Right atrium auricular region (tissue), 2 donors: Measurements from ENCODE around the gene SNX11. TPM values are rescaled to one million over a fixed set of nuclear protein-coding genes. Genes with fewer than 3 reads are reported as not detected.

Experiments
- DNase-seq: peaks from one replicate; pipeline ENCODE4 v3.0.0-alpha.2; 2019; ENCODE audit warnings: low spot score
- H3K27ac ChIP-seq, 2 donors: fragments of 200-600 bp; sonication (generic); 1 replicate in 1 of 2; 2 replicates in 1 of 2; pipeline ENCODE4 v1.5.1; 2016 to 2019
- H3K27me3 ChIP-seq, 2 donors: fragments of 200-600 bp; sonication (generic); one replicate each; pipeline versions ENCODE4 v1.5.1 to v1.6.0; 2017 to 2019
- H3K36me3 ChIP-seq: fragments of 200-600 bp; sonication (generic); one replicate; pipeline ENCODE4 v1.5.1; 2016
- H3K4me1 ChIP-seq, 2 donors: fragments of 200-600 bp; sonication (generic); one replicate each; pipeline versions ENCODE4 v1.5.1 to v1.6.0; 2017 to 2019
- H3K4me3 ChIP-seq, 2 donors: fragments of 200-600 bp; sonication (generic); 1 replicate in 1 of 2; 2 replicates in 1 of 2; pipeline ENCODE4 v1.5.1; 2017 to 2019; ENCODE audit warnings: mild to moderate bottlenecking in 1 of 2, moderate library complexity in 1 of 2
- H3K9me3 ChIP-seq, 2 donors: fragments of 200-600 bp; sonication (generic); one replicate each; pipeline ENCODE4 v1.5.1; 2019
- total RNA-seq, 2 donors: library from RNA; depleted of rRNA; stranded (reverse); fragments of >200 nt; gene quantifications; one replicate each; pipeline ENCODE4 v1.1.0, GENCODE V29; 2016
- TF ChIP-seq, protein P1 (sequence below), 2 donors: fragments of 200-600 bp; sonication (generic); IDR thresholded peaks; one replicate each; pipeline ENCODE4 v1.5.1; 2019; ENCODE audit warnings: antibody characterized with exemption in 2 of 2

SNX11 gene
- total RNA-seq, 2 donors from 2014 or later = 5.4 to 9.3 TPM

DNA sequence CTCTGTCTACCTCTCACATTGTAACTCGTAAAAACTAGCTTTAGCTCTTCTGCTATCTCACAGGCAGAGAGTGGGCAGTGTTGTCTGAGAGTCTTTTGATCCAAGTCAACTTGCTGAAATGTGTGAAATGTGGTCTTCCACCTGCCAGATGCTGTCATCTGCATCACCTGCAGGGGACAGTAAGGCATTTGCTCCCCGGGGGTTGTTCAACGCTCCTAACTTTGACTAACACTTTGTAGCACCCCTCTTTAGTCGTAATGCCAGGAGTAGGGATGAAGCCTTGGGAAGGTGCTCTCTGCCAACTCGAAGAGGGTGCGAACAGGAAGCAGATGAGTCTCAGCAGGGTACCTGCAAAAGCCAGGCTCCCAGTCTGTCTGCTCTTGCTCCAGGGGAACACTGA, 36.1 kb downstream of the SNX11 start:
- no peak overlapping the region for H3K27ac ChIP-seq
- DNase-seq = no peak
- no peaks in the 10 kb centered on the region for H3K36me3 ChIP-seq
- H3K27me3 ChIP-seq = no peaks in the 10 kb centered on the region
- TF ChIP-seq, protein P1, sequence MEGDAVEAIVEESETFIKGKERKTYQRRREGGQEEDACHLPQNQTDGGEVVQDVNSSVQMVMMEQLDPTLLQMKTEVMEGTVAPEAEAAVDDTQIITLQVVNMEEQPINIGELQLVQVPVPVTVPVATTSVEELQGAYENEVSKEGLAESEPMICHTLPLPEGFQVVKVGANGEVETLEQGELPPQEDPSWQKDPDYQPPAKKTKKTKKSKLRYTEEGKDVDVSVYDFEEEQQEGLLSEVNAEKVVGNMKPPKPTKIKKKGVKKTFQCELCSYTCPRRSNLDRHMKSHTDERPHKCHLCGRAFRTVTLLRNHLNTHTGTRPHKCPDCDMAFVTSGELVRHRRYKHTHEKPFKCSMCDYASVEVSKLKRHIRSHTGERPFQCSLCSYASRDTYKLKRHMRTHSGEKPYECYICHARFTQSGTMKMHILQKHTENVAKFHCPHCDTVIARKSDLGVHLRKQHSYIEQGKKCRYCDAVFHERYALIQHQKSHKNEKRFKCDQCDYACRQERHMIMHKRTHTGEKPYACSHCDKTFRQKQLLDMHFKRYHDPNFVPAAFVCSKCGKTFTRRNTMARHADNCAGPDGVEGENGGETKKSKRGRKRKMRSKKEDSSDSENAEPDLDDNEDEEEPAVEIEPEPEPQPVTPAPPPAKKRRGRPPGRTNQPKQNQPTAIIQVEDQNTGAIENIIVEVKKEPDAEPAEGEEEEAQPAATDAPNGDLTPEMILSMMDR (IDR thresholded peaks at IDR 0.05) = no peak
- H3K4me1 ChIP-seq = no peaks in the 10 kb centered on the region
- H3K9me3 ChIP-seq = no peaks in the 10 kb centered on the region
- H3K4me3 ChIP-seq = no peak overlapping the region

DNA sequence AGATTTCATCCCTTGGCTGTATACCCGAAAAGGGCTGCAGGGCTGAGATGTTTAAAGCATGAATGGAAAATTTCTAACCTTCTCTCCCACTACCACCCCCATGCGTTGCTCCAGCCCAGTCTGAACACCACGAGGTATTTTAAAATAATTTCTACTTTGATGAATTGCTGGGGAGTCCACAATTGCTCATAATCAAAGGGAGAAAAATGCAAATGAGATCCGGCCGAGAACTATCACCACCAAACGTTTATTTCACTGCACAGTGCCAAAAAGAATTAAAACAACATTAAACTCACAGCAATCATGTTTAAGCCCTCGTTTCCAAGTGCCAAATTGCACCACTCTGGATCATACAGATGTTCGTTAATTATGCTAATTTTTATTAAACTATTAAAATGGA, 36.7 kb downstream of the SNX11 start:
- no peak overlapping the region for H3K4me3 ChIP-seq
- TF ChIP-seq, protein P1 (IDR thresholded peaks at IDR 0.05) = no peak

DNA sequence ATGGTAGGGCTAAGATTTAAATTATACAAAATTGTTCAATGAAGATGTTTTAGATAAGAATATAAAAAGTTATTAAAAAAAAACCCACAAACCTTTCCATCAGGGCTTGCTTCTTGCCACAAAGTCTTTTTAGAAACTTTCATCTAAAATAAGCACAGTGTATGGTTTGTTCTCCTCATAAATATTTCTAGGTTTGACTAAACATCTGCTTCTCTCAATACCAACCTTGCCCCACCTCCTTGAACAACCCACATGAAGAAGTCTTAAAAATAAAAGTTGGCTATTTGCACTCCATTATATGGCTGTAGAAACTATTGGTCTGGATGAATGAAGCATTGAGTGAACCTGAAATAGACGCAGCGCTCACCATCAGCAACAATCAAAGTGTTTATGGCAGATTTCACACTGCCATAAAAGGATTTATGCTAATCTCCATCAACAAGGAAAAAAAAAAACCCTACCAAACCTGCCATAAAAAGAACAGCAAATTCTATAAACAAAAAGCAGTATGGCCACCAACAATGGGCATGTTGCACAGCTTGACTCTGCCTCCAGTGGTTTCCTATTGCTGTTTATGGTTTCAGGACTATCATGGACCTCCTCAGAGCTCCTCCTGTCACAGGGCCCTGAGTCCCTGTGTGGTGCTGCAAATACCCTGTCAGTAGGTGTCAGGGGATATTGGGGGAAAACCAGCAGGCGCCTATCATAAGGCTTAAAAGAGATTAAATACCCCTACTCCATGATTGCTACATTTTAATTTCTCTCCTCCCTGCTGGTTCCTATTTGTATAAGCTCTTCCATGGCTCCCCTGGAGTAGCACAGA, 37.6 kb downstream of the SNX11 start:
- Histone ChIP-seq H3K4me1 (no peaks in the 10 kb centered on the region), H3K27me3 (no peaks in the 10 kb centered on the region), H3K4me3 (no peak overlapping the region), H3K9me3 (no peaks in the 10 kb centered on the region), H3K36me3 (no peaks in the 10 kb centered on the region), H3K27ac (no peak overlapping the region)
- DNase-seq = no peak
- TF ChIP-seq, protein P1 (IDR thresholded peaks at IDR 0.05) = no peak

More for the DNA sequence above, 36.7 kb downstream of the SNX11 start:
- H3K4me1 ChIP-seq = no peaks in the 10 kb centered on the region
- H3K9me3 ChIP-seq = no peaks in the 10 kb centered on the region
- no peaks in the 10 kb centered on the region for H3K36me3 ChIP-seq
- no peak overlapping the region for H3K27ac ChIP-seq
- DNase-seq = no peak
- no peaks in the 10 kb centered on the region for H3K27me3 ChIP-seq

GRCh38 chr17:48148029-48148770, 40.6 kb downstream of the SNX11 start:
- Histone ChIP-seq H3K36me3 (no peaks in the 10 kb centered on the region), H3K27ac (no peak overlapping the region), H3K4me1 (no peaks in the 10 kb centered on the region), H3K4me3 (no peak overlapping the region), H3K9me3 (no peaks in the 10 kb centered on the region), H3K27me3 (peaks cover 0 to 4% of the 10 kb centered on the region in 2 donors)
- TF ChIP-seq, protein P1 (IDR thresholded peaks at IDR 0.05) = no peak
- no peak for DNase-seq

DNA sequence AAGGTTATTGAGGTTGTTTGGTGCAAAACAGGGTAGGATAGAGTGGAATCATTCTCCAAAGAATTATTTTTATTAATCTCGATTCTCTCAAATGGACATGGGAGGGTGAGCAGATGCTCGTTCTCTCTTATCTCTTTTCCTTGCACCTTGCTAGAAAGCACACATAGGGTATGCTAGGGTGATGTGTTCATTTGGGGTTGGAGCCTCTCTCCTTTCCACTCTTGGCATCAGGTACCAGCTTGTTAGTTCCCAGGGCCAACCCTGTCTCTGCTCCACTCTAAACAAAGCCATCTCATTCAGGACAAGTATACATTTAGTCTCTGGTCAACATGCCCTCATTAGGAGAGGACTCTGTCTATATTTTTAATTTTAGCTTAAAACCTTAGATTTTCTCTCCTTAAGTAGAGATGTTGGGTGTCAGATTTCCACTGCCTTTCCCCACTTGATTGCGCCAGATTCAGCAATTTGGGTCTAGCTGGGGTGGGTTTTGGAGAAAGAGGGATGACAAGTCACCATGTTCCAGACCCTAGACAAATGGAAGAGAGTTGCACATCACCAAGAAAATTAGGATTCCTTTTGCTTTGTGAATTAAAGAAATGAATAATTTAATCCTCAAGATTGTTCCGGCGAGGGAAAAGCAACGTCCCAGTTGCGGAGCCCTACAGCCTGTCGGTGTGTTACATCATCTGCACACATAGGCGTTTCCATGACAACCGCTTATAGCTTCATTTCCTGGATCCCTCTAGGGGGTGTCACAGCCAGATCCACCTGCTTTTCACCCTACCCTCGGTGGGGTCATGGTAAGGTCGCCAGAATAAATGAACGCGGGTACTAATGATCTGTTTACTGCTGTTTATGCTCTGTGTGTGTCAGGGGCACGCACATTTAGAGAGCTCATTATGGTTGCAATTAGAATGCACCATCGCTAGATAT, 41.6 kb downstream of the SNX11 start:
- Histone ChIP-seq H3K4me1 (no peaks in the 10 kb centered on the region), H3K9me3 (no peaks in the 10 kb centered on the region), H3K36me3 (no peaks in the 10 kb centered on the region), H3K4me3 (no peak overlapping the region), H3K27ac (no peak overlapping the region), H3K27me3 (peaks cover 0 to 4% of the 10 kb centered on the region in 2 donors)
- no peak for DNase-seq
- TF ChIP-seq, protein P1 (IDR thresholded peaks at IDR 0.05) = no peak
